HG02798 (cell line): ENCODE results near the gene MYO1D.
A peak's percentile ranks its signal among the peaks of the same experiment; 100 is the strongest.
"Not testable (repeated sequence)": the region's sequence is repeated elsewhere in the genome, so short reads cannot be mapped to it uniquely, and the experiment has no call there.

Experiments
- ATAC-seq: cut with Tn5 transposase; IDR thresholded peaks from one replicate; pipeline ENCODE4 v1.9.1; 2021; ENCODE audit warnings: mild to moderate bottlenecking; ENCODE audit not compliant: unreplicated experiment, poor library complexity

Gene MYO1D

GRCh38 chr17:32896647-32897258 lies 19.8 kb upstream of the MYO1D start:
- no peak for ATAC-seq

- no peak for ATAC-seq
Measured at GRCh38 chr17:32894245-32894644, 17.3 kb upstream of the MYO1D start.

GRCh38 chr17:32887410-32887809 lies 10.5 kb upstream of the MYO1D start:
- ATAC-seq: not testable (repeated sequence)

- ATAC-seq: not testable (repeated sequence)
Measured at GRCh38 chr17:32886951-32887350, 10.0 kb upstream of the MYO1D start.

- ATAC-seq: no peak
Measured at GRCh38 chr17:32882734-32883133, 5.8 kb upstream of the MYO1D start.

GRCh38 chr17:32882029-32882428 lies 5.1 kb upstream of the MYO1D start:
- no peak for ATAC-seq

GRCh38 chr17:32880671-32881453 lies 3.9 kb upstream of the MYO1D start:
- no peak for ATAC-seq

- no peak for ATAC-seq
Measured at GRCh38 chr17:32879134-32879533, 2.2 kb upstream of the MYO1D start.

GRCh38 chr17:32878211-32878610 lies 1.3 kb upstream of the MYO1D start:
- no peak for ATAC-seq

GRCh38 chr17:32877164-32877764 lies 340 bp upstream of the MYO1D start:
- peak; percentile 91 for ATAC-seq

- ATAC-seq: no peak
Measured at GRCh38 chr17:32875923-32876416, 954 bp downstream of the MYO1D start.

GRCh38 chr17:32875230-32875917 lies 1.6 kb downstream of the MYO1D start:
- no peak for ATAC-seq

- no peak for ATAC-seq
Measured at GRCh38 chr17:32873114-32873513, 3.8 kb downstream of the MYO1D start.

GRCh38 chr17:32871746-32872145 lies 5.2 kb downstream of the MYO1D start:
- no peak for ATAC-seq

- ATAC-seq: no peak
Measured at GRCh38 chr17:32870969-32871368, 6.0 kb downstream of the MYO1D start.

GRCh38 chr17:32870027-32870670 lies 6.8 kb downstream of the MYO1D start:
- no peak for ATAC-seq

GRCh38 chr17:32869345-32870026 lies 7.4 kb downstream of the MYO1D start:
- no peak for ATAC-seq

GRCh38 chr17:32865141-32865540 lies 11.8 kb downstream of the MYO1D start:
- no peak for ATAC-seq

- no peak for ATAC-seq
Measured at GRCh38 chr17:32863559-32863958, 13.4 kb downstream of the MYO1D start.

GRCh38 chr17:32862940-32863339 lies 14.0 kb downstream of the MYO1D start:
- ATAC-seq: no peak
